ENCODE measurements around the gene CCDC197. TPM values are rescaled to one million over a fixed set of nuclear protein-coding genes. Genes with fewer than 3 reads are reported as not detected.

The CCDC197 gene
- total and polyA plus RNA-seq, 4 donors = 0.60 TPM; not detected in 3

GRCh38 chr14:94029671-94030203 is 32.6 kb downstream of the CCDC197 start:
- Histone ChIP-seq H3K27me3 (ENCODE audit: control insufficient read depth in 1 of 2, insufficient read depth in 2 of 2, low read length in 1 of 2) (no peaks in the 10 kb centered on the region), H3K4me3 (ENCODE audit: low read length in 2 of 2) (no peak overlapping the region), H3K9me3 (ENCODE audit: control insufficient read depth, low read length) (no peaks in the 10 kb centered on the region), H3K4me1 (ENCODE audit: control insufficient read depth in 1 of 2, insufficient read depth in 2 of 2, low read length in 2 of 2) (no peaks in the 10 kb centered on the region), H3K36me3 (ENCODE audit: control insufficient read depth in 1 of 2, insufficient read depth in 2 of 2, low read length in 1 of 2) (no peaks in the 10 kb centered on the region), H3K27ac (ENCODE audit: low read depth in 1 of 2, low read length in 2 of 2) (no peak overlapping the region)
- peak in 1 of 2 donors; percentile 50 for DNase-seq
- WGBS, 2 donors = 90% methylated on average over 7 of the region's 7 CpGs
- intact Hi-C loops (cut with DNase I) = no loop called here
- ATAC-seq (ENCODE audit: low FRiP score) = no peak

- 92% methylated on average over 14 of the region's 14 CpGs for WGBS, 2 donors
- Histone ChIP-seq H3K4me3 (ENCODE audit: low read length in 2 of 2) (no peak overlapping the region), H3K27ac (ENCODE audit: low read depth in 1 of 2, low read length in 2 of 2) (no peak overlapping the region), H3K27me3 (ENCODE audit: control insufficient read depth in 1 of 2, insufficient read depth in 2 of 2, low read length in 1 of 2) (no peaks in the 10 kb centered on the region), H3K36me3 (ENCODE audit: control insufficient read depth in 1 of 2, insufficient read depth in 2 of 2, low read length in 1 of 2) (no peaks in the 10 kb centered on the region), H3K9me3 (ENCODE audit: control insufficient read depth, low read length) (no peaks in the 10 kb centered on the region), H3K4me1 (ENCODE audit: control insufficient read depth in 1 of 2, insufficient read depth in 2 of 2, low read length in 2 of 2) (no peaks in the 10 kb centered on the region)
- intact Hi-C loops (cut with DNase I) = no loop called here
- ATAC-seq (ENCODE audit: low FRiP score) (no peak), DNase-seq (peak in 1 of 2 donors; percentile 44)
Measured at GRCh38 chr14:94030571-94030970, 33.5 kb downstream of the CCDC197 start.

GRCh38 chr14:94031161-94031882 is 34.2 kb downstream of the CCDC197 start:
- Histone ChIP-seq H3K36me3 (ENCODE audit: control insufficient read depth in 1 of 2, insufficient read depth in 2 of 2, low read length in 1 of 2) (no peaks in the 10 kb centered on the region), H3K4me1 (ENCODE audit: control insufficient read depth in 1 of 2, insufficient read depth in 2 of 2, low read length in 2 of 2) (no peaks in the 10 kb centered on the region), H3K9me3 (ENCODE audit: control insufficient read depth, low read length) (no peaks in the 10 kb centered on the region), H3K4me3 (ENCODE audit: low read length in 2 of 2) (no peak overlapping the region), H3K27ac (ENCODE audit: low read depth in 1 of 2, low read length in 2 of 2) (no peak overlapping the region), H3K27me3 (ENCODE audit: control insufficient read depth in 1 of 2, insufficient read depth in 2 of 2, low read length in 1 of 2) (no peaks in the 10 kb centered on the region)
- intact Hi-C loops (cut with DNase I) = no loop called here
- ATAC-seq (ENCODE audit: low FRiP score) (no peak), DNase-seq (peak in 1 of 2 donors; percentile 17)
- 91 to 94% methylated on average over 8 of the region's 8 CpGs for WGBS, 2 donors

GRCh38 chr14:94031883-94032279 is 34.8 kb downstream of the CCDC197 start:
- 81 to 82% methylated on average over 7 of the region's 7 CpGs for WGBS, 2 donors
- DNase-seq (peak; percentile 14 to 55), ATAC-seq (ENCODE audit: low FRiP score) (no peak)
- Histone ChIP-seq H3K9me3 (ENCODE audit: control insufficient read depth, low read length) (no peaks in the 10 kb centered on the region), H3K27me3 (ENCODE audit: control insufficient read depth in 1 of 2, insufficient read depth in 2 of 2, low read length in 1 of 2) (no peaks in the 10 kb centered on the region), H3K36me3 (ENCODE audit: control insufficient read depth in 1 of 2, insufficient read depth in 2 of 2, low read length in 1 of 2) (no peaks in the 10 kb centered on the region), H3K4me1 (ENCODE audit: control insufficient read depth in 1 of 2, insufficient read depth in 2 of 2, low read length in 2 of 2) (no peaks in the 10 kb centered on the region), H3K4me3 (ENCODE audit: low read length in 2 of 2) (no peak overlapping the region), H3K27ac (ENCODE audit: low read depth in 1 of 2, low read length in 2 of 2) (no peak overlapping the region)
- intact Hi-C loops (cut with DNase I) = no loop called here

GRCh38 chr14:94034886-94035285 is 37.8 kb downstream of the CCDC197 start:
- DNase-seq = peak in 1 of 2 donors; percentile 10
- WGBS, 2 donors = 98% methylated on average over 3 of the region's 3 CpGs
- no peaks in the 10 kb centered on the region for H3K9me3 ChIP-seq (ENCODE audit: control insufficient read depth, low read length)
- no peaks in the 10 kb centered on the region for H3K27me3 ChIP-seq (ENCODE audit: control insufficient read depth in 1 of 2, insufficient read depth in 2 of 2, low read length in 1 of 2)
- no peak for ATAC-seq (ENCODE audit: low FRiP score)
- intact Hi-C loops (cut with DNase I) = no loop called here
- H3K36me3 ChIP-seq (ENCODE audit: control insufficient read depth in 1 of 2, insufficient read depth in 2 of 2, low read length in 1 of 2) = no peaks in the 10 kb centered on the region
- H3K4me1 ChIP-seq (ENCODE audit: control insufficient read depth in 1 of 2, insufficient read depth in 2 of 2, low read length in 2 of 2) = no peaks in the 10 kb centered on the region
- H3K4me3 ChIP-seq (ENCODE audit: low read length in 2 of 2) = no peak overlapping the region
- no peak overlapping the region for H3K27ac ChIP-seq (ENCODE audit: low read depth in 1 of 2, low read length in 2 of 2)

- no peak overlapping the region for H3K27ac ChIP-seq (ENCODE audit: low read depth in 1 of 2, low read length in 2 of 2)
- peak; percentile 75 to 88 for DNase-seq
- 37 to 41% methylated on average over 12 of the region's 12 CpGs for WGBS, 2 donors
Measured at GRCh38 chr14:94036313-94037167, 39.4 kb downstream of the CCDC197 start.

GRCh38 chr14:94037954-94038353 is 40.9 kb downstream of the CCDC197 start:
- WGBS, 2 donors = 85 to 89% methylated on average over 9 of the region's 9 CpGs
- Histone ChIP-seq H3K36me3 (ENCODE audit: control insufficient read depth in 1 of 2, insufficient read depth in 2 of 2, low read length in 1 of 2) (no peaks in the 10 kb centered on the region), H3K9me3 (ENCODE audit: control insufficient read depth, low read length) (no peaks in the 10 kb centered on the region), H3K27me3 (ENCODE audit: control insufficient read depth in 1 of 2, insufficient read depth in 2 of 2, low read length in 1 of 2) (no peaks in the 10 kb centered on the region), H3K27ac (ENCODE audit: low read depth in 1 of 2, low read length in 2 of 2) (no peak overlapping the region), H3K4me3 (ENCODE audit: low read length in 2 of 2) (no peak overlapping the region), H3K4me1 (ENCODE audit: control insufficient read depth in 1 of 2, insufficient read depth in 2 of 2, low read length in 2 of 2) (no peaks in the 10 kb centered on the region)
- no peak for ATAC-seq (ENCODE audit: low FRiP score)
- intact Hi-C loops (cut with DNase I) = loop anchor here (2.0 kb wide), 2 partner anchors 99 to 143 kb away; no protein-coding TSS in a partner anchor
- DNase-seq = peak in 1 of 2 donors; percentile 65

More at GRCh38 chr14:94036313-94037167, 39.4 kb downstream of the CCDC197 start:
- Histone ChIP-seq H3K36me3 (ENCODE audit: control insufficient read depth in 1 of 2, insufficient read depth in 2 of 2, low read length in 1 of 2) (no peaks in the 10 kb centered on the region), H3K4me3 (ENCODE audit: low read length in 2 of 2) (no peak overlapping the region), H3K27me3 (ENCODE audit: control insufficient read depth in 1 of 2, insufficient read depth in 2 of 2, low read length in 1 of 2) (no peaks in the 10 kb centered on the region), H3K9me3 (ENCODE audit: control insufficient read depth, low read length) (no peaks in the 10 kb centered on the region), H3K4me1 (ENCODE audit: control insufficient read depth in 1 of 2, insufficient read depth in 2 of 2, low read length in 2 of 2) (no peaks in the 10 kb centered on the region)
- ATAC-seq (ENCODE audit: low FRiP score) = peak; percentile 72
- intact Hi-C loops (cut with DNase I) = loop anchor here (1.0 to 2.0 kb wide), 3 partner anchors 100 to 144 kb away; no protein-coding TSS in a partner anchor

DNA sequence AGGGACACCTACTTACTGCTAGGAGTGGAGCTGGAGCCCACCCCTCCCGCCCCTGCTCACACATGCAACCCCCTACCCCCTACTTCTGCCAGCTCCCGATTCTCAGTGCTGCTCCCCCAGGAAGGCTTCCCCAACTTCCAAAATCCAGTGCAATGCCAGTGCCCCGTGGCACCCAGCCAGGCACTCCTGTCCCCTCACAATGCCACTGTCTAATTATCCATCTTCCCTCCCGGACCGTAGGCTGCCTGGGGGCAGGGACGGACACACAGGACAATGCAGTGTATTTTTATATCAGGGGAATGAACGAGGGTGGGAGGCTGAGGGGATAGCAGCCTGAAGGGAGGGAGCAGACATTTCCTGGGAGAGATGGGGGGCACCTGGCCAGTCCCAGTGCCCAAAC is 41.4 kb downstream of the CCDC197 start:
- Histone ChIP-seq H3K4me1 (ENCODE audit: control insufficient read depth in 1 of 2, insufficient read depth in 2 of 2, low read length in 2 of 2) (no peaks in the 10 kb centered on the region), H3K27me3 (ENCODE audit: control insufficient read depth in 1 of 2, insufficient read depth in 2 of 2, low read length in 1 of 2) (no peaks in the 10 kb centered on the region), H3K36me3 (ENCODE audit: control insufficient read depth in 1 of 2, insufficient read depth in 2 of 2, low read length in 1 of 2) (no peaks in the 10 kb centered on the region), H3K4me3 (ENCODE audit: low read length in 2 of 2) (no peak overlapping the region), H3K27ac (ENCODE audit: low read depth in 1 of 2, low read length in 2 of 2) (no peak overlapping the region), H3K9me3 (ENCODE audit: control insufficient read depth, low read length) (no peaks in the 10 kb centered on the region)
- ATAC-seq (ENCODE audit: low FRiP score) (no peak), DNase-seq (peak; percentile 17 to 61)
- WGBS, 2 donors = 89 to 94% methylated on average over 7 of the region's 7 CpGs
- intact Hi-C loops (cut with DNase I) = no loop called here

All from aorta (tissue), 5 donors.